ENCODE measurements around the gene SYNE2. TPM values are rescaled to one million over a fixed set of nuclear protein-coding genes. Genes with fewer than 3 reads are reported as not detected.

SYNE2 gene
- total RNA-seq, 1 experiment from 2014 or later, result 94.2 TPM

GRCh38 chr14:64008016-64008415, 155.2 kb downstream of the SYNE2 start:
- no peaks in the 10 kb centered on the region for H3K36me3 ChIP-seq (ENCODE audit: low read depth)
- ChIA-PET CTCF (no interaction called here), POLR2A (ENCODE audit: unreplicated experiment) (no interaction called here)
- H2AFZ ChIP-seq, result no peak overlapping the region
- H3K9me3 ChIP-seq (ENCODE audit: insufficient read depth, low read depth), result no peaks in the 10 kb centered on the region
- H3K4me2 ChIP-seq, result no peak overlapping the region
- H3K4me3 ChIP-seq, result no peak overlapping the region
- TF ChIP-seq CTCF (conservative IDR thresholded peaks at IDR 0.05) (no peak), EZH2 (IDR thresholded peaks at IDR 0.05; ENCODE audit: low read depth) (no peak)
- H3K4me1 ChIP-seq (replicated peaks; ENCODE audit: insufficient read depth), result no peaks in the 10 kb centered on the region
- no peaks in the 10 kb centered on the region for H3K27me3 ChIP-seq (ENCODE audit: insufficient read depth, low read depth)
- H4K20me1 ChIP-seq (ENCODE audit: insufficient read depth), result no peaks in the 10 kb centered on the region
- DNase-seq, result no peak
- no peaks in the 10 kb centered on the region for H3K9me2 ChIP-seq (ENCODE audit: insufficient read depth)
- H3K79me2 ChIP-seq (ENCODE audit: low read depth), result no peaks in the 10 kb centered on the region
- intact Hi-C loops (cut with micrococcal nuclease; ENCODE audit: unreplicated experiment), result no loop called here
- H3K27ac ChIP-seq, result no peak overlapping the region
- BruUV-seq (replicated peaks), result no TSS peak
- H3F3A ChIP-seq (ENCODE audit: insufficient read depth, low read depth), result no peaks in the 10 kb centered on the region

DNA sequence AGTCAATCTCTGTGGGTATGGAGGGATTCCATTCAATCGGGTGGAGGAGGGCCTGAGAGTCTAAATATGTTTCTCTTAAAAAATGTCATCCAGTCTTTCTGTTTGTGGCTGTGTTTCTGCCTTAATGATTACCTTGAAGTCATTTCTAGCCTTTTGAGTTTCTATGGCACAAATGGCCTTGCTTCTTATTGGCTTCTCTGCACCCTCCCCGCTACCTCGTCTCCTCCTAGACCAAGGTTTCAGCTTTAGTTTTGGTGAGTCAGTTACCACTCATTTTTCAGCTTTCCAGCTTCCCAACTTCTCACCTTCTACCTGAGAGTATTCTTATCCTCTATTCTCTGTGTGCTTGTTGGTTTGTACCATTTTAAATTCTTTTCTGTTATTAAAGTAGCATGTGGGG, 159.2 kb downstream of the SYNE2 start:
- DNase-seq, result no peak
- Histone ChIP-seq H4K20me1 (ENCODE audit: insufficient read depth) (no peaks in the 10 kb centered on the region), H3K9me3 (ENCODE audit: insufficient read depth, low read depth) (no peaks in the 10 kb centered on the region; the same call in 1 of the 2 replicates), H2AFZ (no peak overlapping the region), H3K9me2 (ENCODE audit: insufficient read depth) (no peaks in the 10 kb centered on the region), H3F3A (ENCODE audit: insufficient read depth, low read depth) (no peaks in the 10 kb centered on the region), H3K36me3 (ENCODE audit: low read depth) (no peaks in the 10 kb centered on the region), H3K4me3 (no peak overlapping the region), H3K4me2 (no peak overlapping the region), H3K79me2 (ENCODE audit: low read depth) (no peaks in the 10 kb centered on the region), H3K27me3 (ENCODE audit: insufficient read depth, low read depth) (no peaks in the 10 kb centered on the region), H3K27ac (no peak overlapping the region), H3K4me1 (replicated peaks; ENCODE audit: insufficient read depth) (no peaks in the 10 kb centered on the region)
- ChIA-PET CTCF (interaction anchor here (0.5 kb wide), 1 partner anchor 64 kb away, joined by 3 read pairs; no protein-coding TSS in a partner anchor), POLR2A (ENCODE audit: unreplicated experiment) (no interaction called here)
- TF ChIP-seq CTCF (conservative IDR thresholded peaks at IDR 0.05) (peak; percentile 25; the same call in 1 of the 2 replicates), EZH2 (IDR thresholded peaks at IDR 0.05; ENCODE audit: low read depth) (no peak)
- intact Hi-C loops (cut with micrococcal nuclease; ENCODE audit: unreplicated experiment), result loop anchor here (5.0 kb wide), 1 partner anchor 215 kb away; no protein-coding TSS in a partner anchor
- no TSS peak for BruUV-seq (replicated peaks)

DNA sequence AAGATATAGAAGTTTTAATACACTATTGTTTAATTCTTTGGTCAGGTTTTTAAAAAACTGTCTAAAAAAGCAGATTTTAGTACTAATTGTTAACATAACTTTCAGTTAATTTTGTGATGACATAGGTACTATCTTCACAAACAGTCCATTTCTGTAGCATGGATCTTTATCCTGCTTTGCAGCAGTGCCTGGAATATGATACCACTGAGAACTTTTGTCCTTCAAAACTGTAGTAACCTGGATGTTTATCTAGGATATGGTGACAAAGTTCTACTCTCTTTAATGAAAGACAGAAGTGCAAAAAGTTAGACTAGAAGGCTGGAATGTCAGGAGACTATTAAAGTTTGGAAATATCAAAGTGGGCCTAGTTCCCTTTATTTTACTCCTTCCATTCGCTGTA, 159.9 kb downstream of the SYNE2 start:
- DNase-seq, result no peak
- Histone ChIP-seq H3K4me2 (no peak overlapping the region), H3K79me2 (ENCODE audit: low read depth) (no peaks in the 10 kb centered on the region), H2AFZ (no peak overlapping the region), H3K27ac (no peak overlapping the region), H3K27me3 (ENCODE audit: insufficient read depth, low read depth) (no peaks in the 10 kb centered on the region), H3K36me3 (ENCODE audit: low read depth) (no peaks in the 10 kb centered on the region), H3F3A (ENCODE audit: insufficient read depth, low read depth) (no peaks in the 10 kb centered on the region), H3K9me3 (ENCODE audit: insufficient read depth, low read depth) (no peaks in the 10 kb centered on the region; the same call in 1 of the 2 replicates), H3K4me1 (replicated peaks; ENCODE audit: insufficient read depth) (no peaks in the 10 kb centered on the region), H3K4me3 (no peak overlapping the region), H3K9me2 (ENCODE audit: insufficient read depth) (no peaks in the 10 kb centered on the region), H4K20me1 (ENCODE audit: insufficient read depth) (no peaks in the 10 kb centered on the region)
- ChIA-PET CTCF (no interaction called here), POLR2A (ENCODE audit: unreplicated experiment) (no interaction called here)
- BruUV-seq (replicated peaks), result no TSS peak
- intact Hi-C loops (cut with micrococcal nuclease; ENCODE audit: unreplicated experiment), result loop anchor here (5.0 kb wide), 1 partner anchor 215 kb away; no protein-coding TSS in a partner anchor
- TF ChIP-seq EZH2 (IDR thresholded peaks at IDR 0.05; ENCODE audit: low read depth) (no peak), CTCF (conservative IDR thresholded peaks at IDR 0.05) (no peak)

All from PC-9 (cell line).